SJSA1 (cell line): ENCODE data around the gene CSTA. TPM values are rescaled to one million over a fixed set of nuclear protein-coding genes. Genes with fewer than 3 reads are reported as not detected.

Experiments
- DNase-seq, 2 experiments: peaks; one replicate each; pipeline ENCODE4 v3.0.0-alpha.2; 2015 to 2020; ENCODE audit warnings: low spot score in 2 of 2, low read depth in 1 of 2
- H3K27ac ChIP-seq: fragments of 250-450 bp; sonication (Bioruptor Pico); 2 replicates; pipeline ENCODE4 v1.5.1; 2020; ENCODE audit warnings: mild to moderate bottlenecking, moderate library complexity
- H3K27me3 ChIP-seq: fragments of 250-450 bp; sonication (Bioruptor Pico); replicated peaks from 2 replicates; pipeline ENCODE4 v1.5.1; 2020; ENCODE audit warnings: mild to moderate bottlenecking, moderate library complexity
- H3K36me3 ChIP-seq: fragments of 250-450 bp; sonication (Bioruptor Pico); 2 replicates; pipeline ENCODE4 v1.5.1; 2020; ENCODE audit warnings: mild to moderate bottlenecking
- H3K4me1 ChIP-seq: fragments of 250-450 bp; sonication (Bioruptor Pico); replicated peaks from 2 replicates; pipeline ENCODE4 v1.6.1; 2021; ENCODE audit warnings: mild to moderate bottlenecking
- H3K4me3 ChIP-seq: fragments of 250-450 bp; sonication (Bioruptor Pico); 2 replicates; pipeline ENCODE4 v1.5.1; 2020; ENCODE audit warnings: mild to moderate bottlenecking
- H3K9me3 ChIP-seq: fragments of 250-450 bp; sonication (Bioruptor Pico); replicated peaks from 2 replicates; pipeline ENCODE4 v1.5.1; 2020; ENCODE audit warnings: mild to moderate bottlenecking
- total RNA-seq: library from RNA; depleted of rRNA; stranded (reverse); fragments of >200 nt; shearing (Covaris generic); gene quantifications from 2 replicates; pipeline ENCODE4 v1.2.3, GENCODE V29; 2014; rRNA removed

Gene CSTA, protein sequence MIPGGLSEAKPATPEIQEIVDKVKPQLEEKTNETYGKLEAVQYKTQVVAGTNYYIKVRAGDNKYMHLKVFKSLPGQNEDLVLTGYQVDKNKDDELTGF
- not detected in 2 replicates for total RNA-seq

DNA sequence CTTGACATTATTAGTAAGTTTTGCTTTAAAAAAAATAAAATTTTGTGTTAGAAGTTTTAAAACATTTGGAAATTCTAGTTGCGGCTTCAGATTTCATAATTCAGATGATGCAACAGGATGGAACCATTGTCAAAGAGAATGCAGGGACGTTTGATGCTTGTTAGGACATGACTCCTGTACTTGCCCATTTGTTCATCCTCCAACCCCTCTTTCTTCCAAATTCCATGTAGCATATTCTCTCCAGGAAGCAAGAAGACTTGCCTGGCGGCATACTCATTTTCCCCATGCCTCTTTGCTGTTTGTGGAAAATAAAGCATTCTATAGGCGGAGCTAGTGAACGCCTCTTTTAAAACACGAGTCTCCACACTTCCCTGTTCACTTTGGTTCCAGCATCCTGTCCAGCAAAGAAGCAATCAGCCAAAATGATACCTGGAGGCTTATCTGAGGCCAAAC, at the start of gene CSTA:
Gene CSTA (plus strand): TSS at position 378 of the 453 bp plus-strand sequence. CDS start 45 bp downstream, at position 423.
- H3K4me3 ChIP-seq, result no peak within 1 kb of the TSS
- no peaks in the 10 kb centered on the region for H3K9me3 ChIP-seq
- H3K36me3 ChIP-seq, result no peaks in the 10 kb centered on the region
- H3K27me3 ChIP-seq, result peaks cover under 1% of the 10 kb centered on the region
- no peak for DNase-seq
- H3K4me1 ChIP-seq, result no peaks in the 10 kb centered on the region
- no peak within 1 kb of the TSS for H3K27ac ChIP-seq

DNA sequence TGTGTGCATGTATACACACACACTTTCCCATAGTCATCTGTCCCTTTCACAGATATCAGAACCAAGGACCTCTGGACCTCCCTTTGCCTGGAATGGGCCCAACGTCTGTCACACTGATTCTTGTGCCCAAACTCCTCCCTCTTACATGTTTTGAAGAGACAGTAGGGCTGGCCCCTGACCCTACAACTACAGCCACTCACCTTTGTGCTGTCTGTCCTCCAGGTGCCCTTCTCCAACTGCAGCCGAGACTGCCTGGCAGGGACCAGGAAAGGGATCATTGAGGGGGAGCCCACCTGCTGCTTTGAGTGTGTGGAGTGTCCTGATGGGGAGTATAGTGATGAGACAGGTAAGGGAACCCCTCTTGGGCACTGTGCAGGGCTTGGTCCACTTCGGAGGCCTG, 43.2 kb upstream of the CSTA start:
- Histone ChIP-seq H3K36me3 (no peaks in the 10 kb centered on the region), H3K27me3 (no peaks in the 10 kb centered on the region; the same call in 1 of the 2 replicates), H3K9me3 (no peaks in the 10 kb centered on the region), H3K27ac (no peak overlapping the region), H3K4me3 (no peak overlapping the region), H3K4me1 (no peaks in the 10 kb centered on the region)
- no peak for DNase-seq

DNA sequence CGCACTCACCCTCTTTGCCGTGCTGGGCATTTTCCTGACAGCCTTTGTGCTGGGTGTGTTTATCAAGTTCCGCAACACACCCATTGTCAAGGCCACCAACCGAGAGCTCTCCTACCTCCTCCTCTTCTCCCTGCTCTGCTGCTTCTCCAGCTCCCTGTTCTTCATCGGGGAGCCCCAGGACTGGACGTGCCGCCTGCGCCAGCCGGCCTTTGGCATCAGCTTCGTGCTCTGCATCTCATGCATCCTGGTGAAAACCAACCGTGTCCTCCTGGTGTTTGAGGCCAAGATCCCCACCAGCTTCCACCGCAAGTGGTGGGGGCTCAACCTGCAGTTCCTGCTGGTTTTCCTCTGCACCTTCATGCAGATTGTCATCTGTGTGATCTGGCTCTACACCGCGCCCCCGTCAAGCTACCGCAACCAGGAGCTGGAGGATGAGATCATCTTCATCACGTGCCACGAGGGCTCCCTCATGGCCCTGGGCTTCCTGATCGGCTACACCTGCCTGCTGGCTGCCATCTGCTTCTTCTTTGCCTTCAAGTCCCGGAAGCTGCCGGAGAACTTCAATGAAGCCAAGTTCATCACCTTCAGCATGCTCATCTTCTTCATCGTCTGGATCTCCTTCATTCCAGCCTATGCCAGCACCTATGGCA, 41.1 kb upstream of the CSTA start:
- Histone ChIP-seq H3K4me1 (no peaks in the 10 kb centered on the region), H3K27me3 (no peaks in the 10 kb centered on the region; the same call in 1 of the 2 replicates), H3K4me3 (no peak overlapping the region), H3K9me3 (no peaks in the 10 kb centered on the region), H3K36me3 (no peaks in the 10 kb centered on the region), H3K27ac (no peak overlapping the region)
- no peak for DNase-seq

DNA sequence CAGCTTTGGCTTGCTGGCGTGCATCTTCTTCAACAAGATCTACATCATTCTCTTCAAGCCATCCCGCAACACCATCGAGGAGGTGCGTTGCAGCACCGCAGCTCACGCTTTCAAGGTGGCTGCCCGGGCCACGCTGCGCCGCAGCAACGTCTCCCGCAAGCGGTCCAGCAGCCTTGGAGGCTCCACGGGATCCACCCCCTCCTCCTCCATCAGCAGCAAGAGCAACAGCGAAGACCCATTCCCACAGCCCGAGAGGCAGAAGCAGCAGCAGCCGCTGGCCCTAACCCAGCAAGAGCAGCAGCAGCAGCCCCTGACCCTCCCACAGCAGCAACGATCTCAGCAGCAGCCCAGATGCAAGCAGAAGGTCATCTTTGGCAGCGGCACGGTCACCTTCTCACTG, 40.6 kb upstream of the CSTA start:
- no peaks in the 10 kb centered on the region for H3K4me1 ChIP-seq
- no peak overlapping the region for H3K4me3 ChIP-seq
- no peak overlapping the region for H3K27ac ChIP-seq
- no peak for DNase-seq
- no peaks in the 10 kb centered on the region for H3K9me3 ChIP-seq
- no peaks in the 10 kb centered on the region for H3K36me3 ChIP-seq
- no peaks in the 10 kb centered on the region; the same call in 1 of the 2 replicates for H3K27me3 ChIP-seq

DNA sequence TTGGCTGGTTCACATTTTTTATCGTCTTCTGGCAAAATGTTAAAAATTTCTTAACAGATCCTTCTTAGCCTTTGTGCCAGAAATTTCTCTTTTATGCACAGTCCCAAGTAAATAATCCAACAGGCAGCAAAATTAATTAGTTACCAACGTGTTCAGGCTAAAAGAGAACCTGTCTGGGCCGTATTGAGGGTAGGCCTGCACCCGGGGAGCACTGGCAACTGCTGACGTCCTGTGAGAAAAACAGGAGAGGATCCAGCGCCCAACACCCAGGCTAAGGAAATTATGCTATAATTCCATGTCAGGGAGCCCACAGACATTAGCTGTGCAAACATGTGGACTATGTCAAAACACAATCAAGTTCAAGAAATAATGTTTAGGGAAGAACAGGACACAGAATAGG, 30.7 kb upstream of the CSTA start:
- no peak for DNase-seq
- H3K27me3 ChIP-seq, result no peaks in the 10 kb centered on the region
- no peaks in the 10 kb centered on the region for H3K9me3 ChIP-seq
- H3K27ac ChIP-seq, result no peak overlapping the region
- H3K4me3 ChIP-seq, result no peak overlapping the region
- H3K4me1 ChIP-seq, result no peaks in the 10 kb centered on the region
- no peaks in the 10 kb centered on the region for H3K36me3 ChIP-seq

DNA sequence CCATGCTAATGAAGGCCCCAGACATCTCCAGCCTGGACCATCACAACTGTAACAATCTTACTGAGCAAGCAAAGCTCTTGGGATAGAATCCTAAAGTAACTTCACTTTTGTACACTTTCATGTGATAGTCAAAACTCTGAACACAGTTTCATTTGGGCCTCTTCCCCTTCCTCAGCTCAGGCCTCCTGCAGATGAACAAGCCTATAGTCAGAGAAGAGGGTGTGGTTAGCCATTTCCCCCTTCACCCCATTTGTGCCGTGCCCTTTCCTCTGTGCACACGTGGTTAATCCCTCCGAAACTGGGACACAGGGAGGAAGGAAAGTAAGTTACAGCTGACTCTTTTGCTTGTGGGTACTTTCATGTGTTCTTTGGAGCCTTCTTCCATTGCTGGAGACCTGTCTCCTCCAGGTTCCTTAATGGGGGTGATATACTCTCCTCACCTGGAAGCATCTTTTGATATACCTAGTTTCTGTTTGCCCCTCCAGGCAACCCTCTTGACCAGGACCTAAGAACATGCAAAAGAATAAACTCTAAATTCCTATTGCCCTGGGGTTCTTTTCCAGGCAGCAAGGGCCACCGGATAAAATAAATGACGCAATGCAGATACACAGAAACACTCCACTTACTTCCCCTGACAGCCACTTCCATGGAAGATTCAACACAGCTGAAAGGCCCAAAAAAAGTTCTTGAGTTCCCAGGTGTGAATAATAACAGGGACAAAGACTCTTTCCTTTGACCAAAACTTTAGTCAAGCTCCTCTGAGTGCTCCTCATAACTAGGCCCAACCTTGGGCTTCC, 29.6 kb upstream of the CSTA start:
- Histone ChIP-seq H3K4me3 (no peak overlapping the region), H3K9me3 (no peaks in the 10 kb centered on the region), H3K27ac (no peak overlapping the region), H3K4me1 (no peaks in the 10 kb centered on the region), H3K27me3 (no peaks in the 10 kb centered on the region), H3K36me3 (no peaks in the 10 kb centered on the region)
- no peak for DNase-seq

DNA sequence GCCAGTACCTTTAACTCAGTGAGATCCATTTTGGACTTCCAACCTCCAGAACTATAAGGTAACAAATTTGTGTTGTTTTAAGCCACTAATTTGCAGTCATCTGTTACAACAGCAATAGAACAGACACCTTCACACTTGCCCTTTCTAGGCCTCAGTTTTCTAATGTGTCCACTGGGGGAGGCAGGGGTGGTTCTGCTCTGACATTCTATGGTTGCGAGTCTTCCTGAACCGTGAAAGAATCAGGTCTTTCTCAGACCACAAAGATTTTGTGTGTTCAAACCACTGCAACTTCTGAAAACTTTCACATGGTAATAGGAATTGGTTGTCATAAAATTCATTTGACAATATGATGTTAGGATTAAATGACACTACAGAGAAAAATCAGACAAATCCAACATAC, 26.8 kb upstream of the CSTA start:
- Histone ChIP-seq H3K27me3 (no peaks in the 10 kb centered on the region), H3K4me3 (no peak overlapping the region), H3K4me1 (no peaks in the 10 kb centered on the region), H3K9me3 (no peaks in the 10 kb centered on the region), H3K36me3 (no peaks in the 10 kb centered on the region), H3K27ac (no peak overlapping the region)
- no peak for DNase-seq

DNA sequence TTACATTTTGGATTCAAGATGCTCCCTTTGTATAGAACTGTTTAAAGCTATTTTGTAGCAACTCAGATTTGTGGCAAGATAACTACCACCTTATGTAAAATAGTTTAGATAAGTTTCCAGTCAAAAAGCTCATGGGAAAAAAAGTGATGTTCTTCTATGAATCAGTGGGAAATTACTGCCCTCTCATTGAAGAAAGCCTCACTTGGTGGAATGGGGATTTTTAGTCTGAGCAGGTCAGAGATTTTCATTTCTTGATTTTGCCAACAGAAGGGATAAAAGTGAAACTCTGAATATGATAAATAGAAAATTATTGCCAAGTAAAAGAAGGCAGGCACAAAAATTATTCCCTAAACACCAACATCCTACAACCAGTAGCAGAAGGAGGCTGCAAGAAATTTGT, 25.8 kb upstream of the CSTA start:
- H3K9me3 ChIP-seq, result no peaks in the 10 kb centered on the region
- H3K4me3 ChIP-seq, result no peak overlapping the region
- DNase-seq, result no peak
- no peak overlapping the region for H3K27ac ChIP-seq
- H3K27me3 ChIP-seq, result no peaks in the 10 kb centered on the region
- no peaks in the 10 kb centered on the region for H3K4me1 ChIP-seq
- no peaks in the 10 kb centered on the region for H3K36me3 ChIP-seq

DNA sequence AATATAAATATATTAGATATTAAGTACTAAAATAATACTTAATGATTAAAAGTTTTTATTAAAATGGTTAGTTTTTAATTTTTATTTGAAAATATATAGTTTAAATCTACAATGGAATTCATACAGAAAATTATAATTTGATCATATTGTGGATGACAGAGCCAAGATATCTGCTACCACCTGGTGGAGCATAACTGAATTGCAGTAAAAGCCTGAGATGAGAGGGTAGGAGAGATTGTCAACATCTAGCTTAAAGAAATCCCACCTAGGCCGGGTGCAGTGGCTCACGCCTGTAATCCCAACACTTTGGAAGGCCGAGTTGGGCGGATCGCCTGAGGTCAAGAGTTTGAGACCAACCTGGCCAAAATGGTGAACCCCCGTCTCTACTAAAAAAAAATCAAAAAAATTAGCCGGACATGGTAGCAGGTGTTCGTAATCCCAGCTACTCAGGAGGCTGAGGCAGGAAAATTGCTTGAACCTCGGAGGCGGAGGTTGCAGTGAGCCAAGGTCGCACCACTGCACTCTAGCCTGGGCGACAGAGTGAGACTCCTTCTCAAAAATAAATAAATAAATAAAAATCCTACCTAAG, 25.1 kb upstream of the CSTA start:
- no peaks in the 10 kb centered on the region for H3K4me1 ChIP-seq
- no peaks in the 10 kb centered on the region for H3K36me3 ChIP-seq
- H3K4me3 ChIP-seq, result no peak overlapping the region
- H3K27ac ChIP-seq, result no peak overlapping the region
- no peak for DNase-seq
- H3K27me3 ChIP-seq, result no peaks in the 10 kb centered on the region
- no peaks in the 10 kb centered on the region for H3K9me3 ChIP-seq

DNA sequence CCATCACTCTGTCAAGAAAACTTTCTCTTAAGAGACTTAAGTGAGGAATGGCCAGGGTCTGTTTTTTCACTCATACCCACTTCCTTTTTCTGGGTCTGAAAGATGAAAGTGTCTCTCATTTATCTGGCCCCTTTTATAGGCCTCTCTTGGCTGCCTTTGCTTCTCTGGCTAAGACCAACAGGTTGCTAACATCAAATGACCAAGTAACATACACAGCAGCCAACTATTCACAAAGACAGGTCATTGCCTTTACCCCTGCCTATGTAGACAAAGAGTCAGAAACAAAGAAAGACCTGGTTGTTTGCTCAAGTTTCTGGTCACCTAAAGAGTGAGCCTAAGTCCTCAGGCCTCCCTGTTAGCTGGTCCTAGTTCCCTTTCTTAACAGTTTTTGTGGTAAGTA, 24.0 kb upstream of the CSTA start:
- Histone ChIP-seq H3K27me3 (no peaks in the 10 kb centered on the region), H3K9me3 (no peaks in the 10 kb centered on the region), H3K36me3 (no peaks in the 10 kb centered on the region), H3K4me1 (no peaks in the 10 kb centered on the region), H3K4me3 (no peak overlapping the region), H3K27ac (no peak overlapping the region)
- DNase-seq, result no peak

DNA sequence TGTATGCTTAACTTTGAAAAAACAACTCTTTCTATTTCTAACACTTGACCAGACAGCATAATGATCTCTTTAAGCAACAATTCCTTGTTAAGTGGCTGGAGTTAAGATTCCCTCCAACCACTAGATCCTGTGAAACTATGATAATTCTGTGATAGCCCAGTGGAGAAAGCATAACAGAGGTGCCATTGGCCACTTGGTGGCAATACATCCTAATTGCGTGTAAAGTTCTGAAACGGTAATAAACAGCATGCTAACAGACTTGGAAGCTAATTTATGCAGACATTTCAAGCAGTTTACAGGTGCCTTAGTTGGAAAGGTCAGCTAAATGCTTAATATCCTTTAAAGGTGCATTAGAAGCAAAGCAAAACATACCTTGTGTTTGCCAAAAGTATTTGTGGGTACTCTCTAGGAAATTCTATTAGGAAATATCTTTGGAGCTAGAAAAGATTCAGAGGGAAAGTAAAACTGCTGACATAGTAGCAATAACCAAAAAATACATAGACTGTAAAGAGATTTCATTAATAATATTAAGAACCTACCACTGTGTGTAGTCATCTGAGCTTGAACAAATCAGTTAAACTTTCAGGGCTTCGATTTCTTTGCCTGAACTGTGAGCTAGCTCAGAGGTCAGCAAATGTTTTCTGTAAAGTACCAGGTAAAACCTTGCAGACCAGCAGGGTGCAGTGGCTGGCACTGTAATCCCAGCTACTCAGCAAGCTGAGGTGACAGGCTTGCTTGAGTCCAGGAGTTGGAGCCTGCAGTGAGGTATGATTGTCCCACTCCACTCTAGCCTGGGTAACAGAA, 19.0 kb upstream of the CSTA start:
- H3K4me1 ChIP-seq, result no peaks in the 10 kb centered on the region
- H3K27ac ChIP-seq, result no peak overlapping the region
- DNase-seq, result no peak
- H3K36me3 ChIP-seq, result no peaks in the 10 kb centered on the region
- no peaks in the 10 kb centered on the region for H3K9me3 ChIP-seq
- no peak overlapping the region for H3K4me3 ChIP-seq
- H3K27me3 ChIP-seq, result peaks cover 5% of the 10 kb centered on the region; the same call in 1 of the 2 replicates

DNA sequence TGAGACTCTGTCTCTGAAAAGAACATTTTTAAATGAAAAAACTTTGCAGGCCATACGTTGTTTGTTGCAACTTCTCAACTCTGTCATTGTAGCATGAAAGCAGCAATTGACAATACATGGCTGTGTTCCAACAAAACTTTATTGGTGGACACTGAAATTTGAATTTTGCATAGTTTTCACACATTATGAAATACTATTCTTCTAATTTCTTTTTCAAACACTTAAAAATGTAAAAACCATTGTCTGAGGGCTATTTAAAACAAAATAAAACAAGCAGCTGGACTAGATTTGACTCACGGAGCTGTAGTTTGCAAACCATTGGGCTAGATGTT, 18.5 kb upstream of the CSTA start:
- Histone ChIP-seq H3K9me3 (no peaks in the 10 kb centered on the region), H3K4me1 (no peaks in the 10 kb centered on the region), H3K27ac (no peak overlapping the region), H3K4me3 (no peak overlapping the region), H3K36me3 (no peaks in the 10 kb centered on the region), H3K27me3 (peaks cover 5% of the 10 kb centered on the region)
- no peak for DNase-seq

DNA sequence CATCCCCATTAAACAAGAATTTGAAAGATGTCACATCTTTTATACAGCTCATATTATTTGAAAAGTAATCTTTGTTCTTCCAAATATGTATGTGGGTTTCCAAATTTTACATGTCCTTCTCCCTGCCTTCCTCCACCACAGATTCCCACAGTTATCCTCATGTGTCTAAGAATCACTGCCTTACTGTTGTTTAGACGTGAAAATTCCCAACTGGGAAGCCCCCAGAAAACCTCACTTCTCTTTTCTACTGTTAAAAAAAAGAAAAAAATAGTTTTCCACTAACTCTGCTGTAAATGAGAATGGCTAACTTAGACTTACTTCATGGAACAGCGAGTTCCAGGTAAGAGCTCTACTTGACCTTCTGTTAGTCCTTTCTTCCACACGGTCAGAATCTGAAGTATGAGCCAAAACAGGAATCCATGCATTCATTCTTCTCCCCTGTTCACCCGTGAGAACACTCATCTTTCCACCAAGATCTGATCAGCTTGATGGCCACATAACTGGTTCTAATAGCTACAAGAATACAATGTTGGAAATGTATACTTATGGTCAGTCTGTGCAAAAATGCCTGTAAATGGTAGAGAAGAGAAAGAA, 17.9 kb upstream of the CSTA start:
- H3K27me3 ChIP-seq, result peaks cover 5% of the 10 kb centered on the region
- no peak overlapping the region for H3K4me3 ChIP-seq
- no peaks in the 10 kb centered on the region for H3K36me3 ChIP-seq
- no peak for DNase-seq
- no peaks in the 10 kb centered on the region for H3K9me3 ChIP-seq
- no peaks in the 10 kb centered on the region for H3K4me1 ChIP-seq
- no peak overlapping the region for H3K27ac ChIP-seq
